HG03571 (cell line): Measurements from ENCODE around the gene COG2.
"Not testable (repeated sequence)": the region's sequence is repeated elsewhere in the genome, so short reads cannot be mapped to it uniquely, and the experiment has no call there.

Experiments used
- ATAC-seq: cut with Tn5 transposase; IDR thresholded peaks from one replicate; pipeline ENCODE4 v1.9.1; 2021; ENCODE audit not compliant: unreplicated experiment

The COG2 gene

GRCh38 chr1:230642263-230642959 lies at the start of gene COG2:
Gene COG2 (plus strand): TSS chr1:230642481. CDS start chr1:230642607, 126 bp downstream.
- ATAC-seq: peak; percentile 97

- ATAC-seq: no peak
Observed at GRCh38 chr1:230592848-230593414, 49.4 kb upstream of the COG2 start.

- no peak for ATAC-seq
Observed at GRCh38 chr1:230594214-230594773, 48.0 kb upstream of the COG2 start.

GRCh38 chr1:230595181-230595580 lies 47.1 kb upstream of the COG2 start:
- no peak for ATAC-seq

- ATAC-seq: no peak
Observed at GRCh38 chr1:230596306-230596705, 46.0 kb upstream of the COG2 start.

- no peak for ATAC-seq
Observed at GRCh38 chr1:230598745-230599144, 43.5 kb upstream of the COG2 start.

GRCh38 chr1:230599926-230600656 lies 42.2 kb upstream of the COG2 start:
- no peak for ATAC-seq

GRCh38 chr1:230600657-230601400 lies 41.5 kb upstream of the COG2 start:
- not testable (repeated sequence) for ATAC-seq

GRCh38 chr1:230609208-230609607 lies 33.1 kb upstream of the COG2 start:
- ATAC-seq: no peak

- ATAC-seq: no peak
Observed at GRCh38 chr1:230610589-230610988, 31.7 kb upstream of the COG2 start.

- ATAC-seq: no peak
Observed at GRCh38 chr1:230611128-230611877, 31.0 kb upstream of the COG2 start.

- no peak for ATAC-seq
Observed at GRCh38 chr1:230611878-230612235, 30.4 kb upstream of the COG2 start.

- no peak for ATAC-seq
Observed at GRCh38 chr1:230612651-230613050, 29.6 kb upstream of the COG2 start.

GRCh38 chr1:230614121-230614520 lies 28.2 kb upstream of the COG2 start:
- ATAC-seq: no peak

- ATAC-seq: no peak
Observed at GRCh38 chr1:230618537-230618936, 23.7 kb upstream of the COG2 start.

- ATAC-seq: no peak
Observed at GRCh38 chr1:230620649-230621323, 21.5 kb upstream of the COG2 start.

GRCh38 chr1:230621324-230622030 lies 20.8 kb upstream of the COG2 start:
- no peak for ATAC-seq

- no peak for ATAC-seq
Observed at GRCh38 chr1:230622151-230622550, 20.1 kb upstream of the COG2 start.

- no peak for ATAC-seq
Observed at GRCh38 chr1:230624097-230624713, 18.1 kb upstream of the COG2 start.
